ENCODE measurements around the gene IFNG-AS1.

The IFNG-AS1 gene

DNA sequence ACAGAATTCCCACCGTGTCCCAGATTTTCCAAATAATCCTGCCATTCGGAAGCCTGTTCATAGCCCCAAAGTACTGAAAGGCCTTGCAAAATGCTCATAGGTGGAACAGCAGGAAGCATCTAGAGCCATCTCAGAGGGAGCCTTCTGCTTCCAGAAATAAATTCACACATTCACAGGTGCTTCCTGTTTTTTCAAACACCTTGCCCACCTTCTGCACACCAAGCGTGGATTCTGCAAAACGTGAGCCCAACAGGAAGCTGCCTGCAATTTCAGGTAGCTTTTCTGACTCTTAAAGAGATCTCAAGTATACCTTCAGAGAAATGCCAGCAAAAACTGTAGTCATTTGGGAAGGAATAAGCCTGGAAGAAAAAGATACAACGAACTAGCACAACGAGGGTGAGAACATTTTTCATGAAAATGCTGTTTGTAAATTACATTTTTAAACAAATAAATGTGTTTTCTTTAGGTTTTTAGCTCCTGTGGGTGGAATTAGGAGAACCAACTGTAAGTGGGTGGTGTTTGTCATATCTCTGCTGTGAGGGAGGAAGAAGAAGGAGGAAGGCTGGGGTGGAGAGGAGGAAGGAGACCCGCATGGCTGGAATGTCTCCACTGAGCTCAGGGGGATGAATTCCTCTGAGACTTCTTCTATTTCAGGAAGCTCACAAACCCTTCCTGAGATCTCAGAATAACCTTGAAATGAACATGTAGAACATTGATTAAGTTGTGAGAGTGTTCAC lies at the start of gene IFNG-AS1:
IFNG-AS1 (plus strand) TSS at position 264 of the 737 bp plus-strand sequence.
- DNase-seq = no peak

DNA sequence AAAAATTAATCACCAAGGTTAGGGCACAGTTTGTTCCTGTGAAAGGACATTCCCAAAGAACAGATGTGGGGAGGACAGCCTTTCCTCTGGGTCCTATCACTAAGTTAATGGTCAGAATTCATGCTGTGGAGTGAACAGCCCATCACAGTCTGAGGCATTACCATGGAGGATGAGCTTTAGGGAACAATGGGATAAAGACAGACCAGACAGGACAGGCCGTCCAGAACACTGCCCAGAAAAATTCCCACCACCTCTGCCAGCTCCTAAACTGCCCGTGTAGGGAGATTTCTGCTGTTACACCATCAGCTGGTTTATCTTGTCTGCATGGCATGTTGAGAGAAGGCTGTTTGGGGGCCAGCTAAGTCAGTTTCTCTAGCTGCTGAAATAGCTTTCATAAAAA lies 49.6 kb upstream of the IFNG-AS1 start:
- no peak for DNase-seq

DNA sequence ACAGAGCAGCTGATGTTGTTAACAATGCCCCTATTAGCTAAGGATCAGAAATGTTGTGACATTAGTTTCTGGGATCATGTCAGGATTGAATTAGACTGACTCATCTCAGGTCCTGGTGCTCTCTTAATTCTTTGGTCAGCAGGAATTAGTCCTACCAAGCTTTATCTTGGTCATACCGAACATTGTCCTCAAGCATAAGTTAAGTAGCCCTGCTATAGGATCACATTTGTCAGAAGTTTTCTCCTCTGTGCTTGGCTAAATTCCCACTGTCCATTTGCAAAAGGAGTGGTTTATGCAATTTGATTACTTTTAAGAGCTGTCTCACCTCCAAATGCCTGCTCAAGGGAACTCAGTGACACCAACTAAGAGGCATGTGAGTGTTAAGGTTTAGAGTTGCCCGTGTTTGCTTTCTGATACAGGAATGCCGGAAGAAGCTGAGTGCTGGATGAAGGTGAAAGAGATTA lies 48.4 kb upstream of the IFNG-AS1 start:
- DNase-seq = no peak

DNA sequence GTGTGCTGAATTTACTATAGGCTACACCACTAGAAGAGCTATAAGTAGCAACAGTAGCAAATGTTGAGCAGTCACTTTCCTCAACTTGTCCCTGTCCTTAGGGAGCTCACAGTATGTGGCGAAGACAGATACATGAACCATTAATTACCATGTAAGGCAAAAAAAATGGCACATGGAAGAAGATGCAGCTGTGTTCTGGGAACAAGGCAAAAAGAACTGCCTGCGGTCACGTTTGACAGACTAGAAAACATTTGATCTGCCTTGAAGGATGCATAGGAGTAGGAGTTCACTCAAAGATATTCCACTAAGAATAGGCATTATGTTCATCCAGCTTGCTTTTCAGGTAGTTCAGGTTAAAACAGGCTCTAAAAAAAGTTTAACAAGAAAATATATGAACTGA lies 46.5 kb upstream of the IFNG-AS1 start:
- DNase-seq = no peak

DNA sequence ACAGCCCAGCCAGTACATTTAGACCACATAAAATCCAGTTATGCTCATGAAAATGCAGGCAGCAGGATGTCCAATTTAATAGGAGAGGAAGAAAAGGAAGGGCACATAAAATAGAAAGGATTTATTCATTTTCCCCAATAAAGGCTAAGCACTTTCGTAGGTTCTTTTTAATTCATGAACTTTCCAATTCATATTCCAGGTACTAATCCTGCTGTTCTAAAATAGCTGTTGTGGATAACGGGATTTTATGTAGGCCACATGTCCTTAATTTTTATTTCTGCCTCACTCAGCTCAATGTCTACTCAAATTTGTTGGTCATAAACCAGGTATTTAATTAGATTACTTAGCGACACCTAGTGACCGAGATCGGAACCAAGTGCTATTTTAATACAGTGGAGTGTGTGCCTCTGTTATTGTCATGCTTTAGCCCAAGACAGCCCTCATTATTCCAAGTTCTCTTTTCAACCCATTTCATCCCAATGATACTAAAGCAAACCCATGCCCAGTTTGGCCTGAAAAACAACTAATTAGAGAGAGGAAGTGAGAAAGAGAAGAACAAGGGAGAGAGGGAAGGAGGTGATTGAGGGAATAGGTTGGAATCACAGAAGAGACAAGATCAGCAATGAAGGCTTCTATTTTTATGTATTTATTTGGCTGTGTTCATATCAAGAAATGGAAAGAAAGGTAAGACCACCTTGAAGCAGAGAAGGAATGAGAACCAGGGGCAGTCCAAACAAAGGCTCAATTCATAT lies 45.9 kb upstream of the IFNG-AS1 start:
- peak; percentile 81 for DNase-seq

DNA sequence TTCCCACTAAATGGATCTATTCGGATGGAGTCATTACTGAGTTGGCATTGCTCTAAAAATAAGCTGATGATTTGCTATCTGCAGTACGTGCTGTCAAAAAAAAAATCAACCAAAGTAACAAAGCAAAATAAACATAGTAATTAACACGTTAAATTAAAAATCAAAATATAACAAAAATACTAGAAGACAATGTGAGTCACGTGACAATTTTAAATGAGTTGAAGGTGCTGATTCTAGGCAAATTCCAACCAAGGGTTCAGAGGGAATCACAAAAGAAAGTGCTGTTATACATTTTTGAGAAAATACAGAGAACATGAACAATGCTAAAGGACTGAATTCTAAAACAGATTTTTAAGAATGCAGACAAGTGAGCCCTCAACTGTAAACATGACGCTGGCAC lies 45.2 kb upstream of the IFNG-AS1 start:
- DNase-seq = no peak

DNA sequence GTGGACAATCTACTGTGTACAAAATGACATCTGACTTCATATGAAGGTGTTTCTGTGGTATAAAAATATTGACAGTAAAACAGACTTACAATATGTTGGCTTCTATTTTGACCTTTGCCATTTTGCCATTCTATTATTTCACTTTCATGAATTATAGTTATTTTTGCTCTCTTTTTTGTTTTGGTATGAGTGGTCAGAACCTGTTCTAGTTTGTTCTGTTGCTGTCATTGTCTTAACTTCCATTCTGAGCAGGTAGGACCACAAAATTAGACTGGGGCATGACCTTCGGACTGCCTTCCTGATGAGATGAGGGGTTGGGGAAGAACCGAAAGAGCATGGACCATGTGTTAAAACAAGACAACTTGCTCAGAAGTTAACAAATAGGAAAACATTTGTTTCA lies 36.5 kb upstream of the IFNG-AS1 start:
- no peak for DNase-seq

DNA sequence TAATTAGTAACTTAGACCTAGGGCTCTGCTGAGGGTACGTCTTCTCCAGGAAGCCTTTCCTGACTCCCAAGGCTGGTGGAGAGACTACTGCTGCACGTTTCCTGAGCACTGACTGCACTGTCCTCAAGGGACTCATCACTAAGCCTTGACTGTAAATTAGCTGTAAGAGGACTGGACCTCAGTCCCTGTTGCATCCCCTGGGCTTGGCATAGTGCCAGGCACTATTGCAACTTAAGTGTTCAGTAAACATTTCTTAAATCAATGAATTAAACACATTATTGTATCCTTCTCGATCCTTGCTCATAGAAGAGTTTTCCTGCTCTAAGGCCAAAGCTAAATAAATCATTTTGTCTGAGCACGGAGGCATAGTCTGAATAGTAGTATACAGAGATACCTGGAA lies 31.9 kb upstream of the IFNG-AS1 start:
- DNase-seq = peak; percentile 47

DNA sequence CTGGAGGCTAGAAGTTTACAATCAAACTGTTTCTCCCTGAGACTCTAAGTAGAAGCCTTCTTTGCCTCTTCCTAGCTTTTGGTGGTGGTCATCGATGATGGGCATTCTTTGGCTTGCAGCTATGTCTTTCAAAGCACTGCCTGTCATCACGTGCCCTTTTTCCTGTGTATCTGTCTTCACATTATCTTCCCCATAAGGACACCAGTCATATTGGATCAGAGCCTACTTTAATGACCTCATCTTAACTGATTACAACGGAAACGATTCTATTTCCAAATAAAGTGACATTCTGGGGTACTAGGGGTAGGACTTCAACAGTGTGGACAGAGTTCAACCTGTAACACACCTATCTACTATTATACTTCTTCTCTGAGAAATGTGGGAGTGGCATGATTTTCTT lies 31.1 kb upstream of the IFNG-AS1 start:
- no peak for DNase-seq

DNA sequence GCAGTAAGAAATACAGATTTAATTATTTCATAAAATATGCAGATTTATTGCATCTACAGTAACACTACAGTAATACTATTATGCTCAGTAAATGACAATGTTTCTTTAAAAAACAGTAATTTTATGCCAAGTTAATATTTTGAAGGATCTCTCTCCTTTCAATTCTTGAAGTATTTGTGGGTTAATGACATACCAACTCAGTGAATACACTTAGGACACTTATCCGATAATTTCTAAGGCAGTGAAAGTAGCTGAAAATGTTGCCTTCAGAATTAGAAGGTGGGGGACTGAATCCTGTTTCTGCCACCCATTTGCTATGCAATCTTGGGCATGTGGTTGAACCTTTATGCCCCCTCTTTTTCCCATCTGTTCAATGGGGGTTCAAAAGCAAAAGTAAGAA lies 24.8 kb upstream of the IFNG-AS1 start:
- no peak for DNase-seq

DNA sequence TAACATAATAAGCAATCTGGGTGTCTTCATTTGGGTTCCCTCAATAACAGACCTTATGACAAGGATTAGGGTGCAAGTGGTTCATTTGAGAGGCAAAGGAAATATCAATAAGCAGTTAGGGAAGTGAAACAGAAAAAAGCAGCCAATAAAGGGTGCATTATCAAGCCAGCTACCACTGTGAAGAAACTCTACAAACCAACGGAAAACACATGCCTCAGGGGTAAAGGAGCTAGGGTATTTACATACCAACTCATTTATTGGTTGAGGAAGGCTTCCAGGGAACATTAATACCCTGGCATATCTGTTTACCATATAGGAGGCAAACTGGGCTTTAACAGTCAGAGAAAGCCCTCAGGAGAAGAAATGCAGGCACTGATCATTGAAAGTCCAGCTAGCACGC lies 22.7 kb upstream of the IFNG-AS1 start:
- DNase-seq = no peak

DNA sequence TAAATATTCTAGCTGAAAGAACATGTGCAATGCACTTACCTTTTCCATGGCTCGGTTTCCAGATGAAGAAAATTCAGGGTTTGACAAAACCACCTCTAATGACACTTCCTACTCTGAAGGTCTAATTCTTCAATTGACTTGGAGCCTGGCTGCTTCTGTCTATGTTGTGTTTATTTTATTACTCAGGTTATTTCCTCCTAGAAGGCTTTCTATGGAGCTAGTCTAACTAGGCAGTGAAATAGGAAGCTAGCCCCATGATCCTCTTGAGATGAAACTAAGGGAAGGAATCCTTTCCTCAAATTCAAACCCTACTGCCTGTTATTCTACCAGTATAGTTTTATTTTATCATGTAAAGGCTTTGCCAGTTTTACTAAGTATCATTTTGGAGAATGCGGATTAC lies 20.9 kb upstream of the IFNG-AS1 start:
- DNase-seq = peak; percentile 17

DNA sequence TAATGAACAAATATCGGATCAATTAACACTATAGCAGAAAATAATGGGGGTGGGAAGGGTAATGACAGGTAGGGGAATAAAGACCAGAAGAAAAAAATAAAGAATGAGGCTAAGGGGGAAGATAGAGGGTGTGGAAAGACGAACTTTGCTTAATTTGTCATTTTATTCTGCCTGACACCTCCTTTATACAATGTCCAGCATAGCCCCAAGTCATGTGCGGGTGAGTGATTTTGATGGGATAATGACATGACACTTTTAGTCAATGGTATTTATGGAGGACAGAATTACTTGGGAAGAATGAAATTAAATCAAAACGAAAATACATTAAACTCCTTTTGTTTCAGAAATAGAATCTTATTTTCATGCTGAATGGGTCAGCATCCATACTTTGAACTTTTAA lies 20.5 kb upstream of the IFNG-AS1 start:
- no peak for DNase-seq

DNA sequence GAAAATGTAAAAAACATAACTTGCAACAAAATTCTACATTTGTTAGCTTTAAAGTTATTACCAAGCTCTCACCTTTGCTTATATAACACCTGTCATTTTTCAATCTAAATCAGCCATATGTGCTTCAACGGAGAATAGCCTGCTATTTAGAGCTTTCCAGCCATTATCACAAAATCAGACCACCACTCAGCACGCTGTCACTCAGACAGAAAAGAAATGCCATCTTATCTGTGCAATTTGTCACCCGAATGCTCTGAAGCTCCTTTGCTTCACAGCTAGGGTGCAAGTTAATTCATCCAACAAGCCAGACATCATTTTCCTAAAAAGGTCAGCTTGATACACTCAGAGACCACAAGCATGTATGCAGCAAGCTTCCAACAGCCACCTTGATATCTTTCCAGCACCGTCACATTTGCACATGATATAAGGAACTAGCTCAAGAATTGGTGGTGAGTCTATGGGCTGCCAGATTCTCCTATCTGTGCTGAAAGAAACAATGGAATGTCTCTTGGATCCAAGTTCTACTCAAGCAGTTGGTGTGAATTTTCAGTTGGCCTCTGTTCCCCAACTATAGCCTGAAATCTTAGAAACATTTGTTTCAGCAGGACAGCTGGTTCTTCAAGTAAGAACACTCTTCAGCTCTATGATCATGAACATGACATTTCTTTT lies 20.0 kb upstream of the IFNG-AS1 start:
- no peak for DNase-seq

DNA sequence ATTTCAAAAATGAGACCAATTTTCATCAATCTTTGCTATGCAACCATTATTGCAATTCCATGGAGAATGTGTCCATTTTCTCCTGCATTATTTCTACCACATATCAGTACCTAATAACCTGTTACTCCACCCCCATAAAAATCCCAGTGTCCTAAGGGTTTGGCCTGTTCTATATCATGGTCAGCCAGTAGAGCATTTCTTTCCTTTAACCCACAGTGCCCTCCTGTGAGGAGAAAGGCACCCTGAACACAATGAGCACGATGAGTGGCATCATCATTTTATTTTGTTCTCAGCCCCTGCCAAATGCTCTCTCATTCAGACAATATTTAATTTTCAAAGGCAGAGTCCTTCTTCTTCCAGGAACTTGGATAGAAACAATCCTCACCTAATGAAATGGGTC lies 11.6 kb upstream of the IFNG-AS1 start:
- DNase-seq = no peak

DNA sequence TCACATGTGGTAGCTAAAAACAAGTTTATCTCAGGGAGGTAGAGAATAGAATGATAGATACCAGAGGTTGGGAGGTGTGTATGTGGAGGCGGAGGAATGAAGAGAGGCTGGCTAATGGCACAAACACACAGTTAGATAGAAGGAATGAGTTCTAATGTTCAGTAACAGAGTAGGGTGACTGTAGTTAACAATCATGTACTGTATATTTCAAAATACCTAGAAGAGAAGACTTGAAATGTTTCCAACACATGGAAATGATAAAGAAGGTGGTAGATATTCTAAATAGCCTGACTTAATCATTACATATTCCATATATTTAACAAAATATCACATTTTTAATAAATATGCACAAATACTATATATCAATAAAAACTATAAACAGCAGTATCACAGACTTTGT lies 8.9 kb upstream of the IFNG-AS1 start:
- DNase-seq = no peak

DNA sequence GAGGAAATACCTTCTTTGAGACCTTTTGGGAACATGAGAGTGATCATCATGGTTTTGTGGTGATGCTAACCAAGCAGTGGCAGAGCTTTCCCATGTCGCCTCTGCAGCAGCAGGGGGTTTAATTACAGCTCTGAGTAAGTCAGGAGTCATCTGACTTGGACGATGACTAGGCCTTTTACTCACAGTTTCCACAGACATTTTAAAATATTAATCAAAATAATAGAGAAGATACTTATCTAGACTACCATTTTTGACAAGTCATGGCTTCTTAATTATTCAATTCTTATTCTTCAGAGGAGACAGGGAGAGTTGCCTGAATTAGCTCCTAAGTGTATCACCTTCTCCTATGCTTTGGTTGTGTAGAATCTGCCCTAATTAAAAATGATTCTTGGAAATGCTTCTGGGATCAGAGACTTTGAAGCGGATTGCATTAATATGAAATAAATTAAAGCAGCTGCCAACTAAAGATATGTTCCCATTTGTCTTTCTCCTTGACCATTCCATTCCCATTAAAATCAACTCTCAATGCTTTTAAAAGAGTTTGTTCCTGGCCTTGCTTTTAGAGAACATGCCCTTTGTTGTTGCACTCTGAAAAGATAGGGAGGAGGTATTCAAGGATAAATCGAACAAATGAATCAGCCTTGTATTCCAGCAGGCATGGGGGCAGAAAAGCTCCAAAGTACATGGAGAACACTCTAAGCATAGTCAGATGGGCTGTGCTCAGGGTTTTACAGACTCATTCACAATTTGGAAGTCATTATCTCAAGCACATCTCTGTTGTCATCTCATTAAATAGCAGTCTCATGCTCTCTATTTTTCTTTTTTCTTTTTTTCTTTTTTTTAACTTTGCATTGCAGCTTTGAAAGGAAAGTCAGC lies 7.7 kb upstream of the IFNG-AS1 start:
- DNase-seq = no peak

DNA sequence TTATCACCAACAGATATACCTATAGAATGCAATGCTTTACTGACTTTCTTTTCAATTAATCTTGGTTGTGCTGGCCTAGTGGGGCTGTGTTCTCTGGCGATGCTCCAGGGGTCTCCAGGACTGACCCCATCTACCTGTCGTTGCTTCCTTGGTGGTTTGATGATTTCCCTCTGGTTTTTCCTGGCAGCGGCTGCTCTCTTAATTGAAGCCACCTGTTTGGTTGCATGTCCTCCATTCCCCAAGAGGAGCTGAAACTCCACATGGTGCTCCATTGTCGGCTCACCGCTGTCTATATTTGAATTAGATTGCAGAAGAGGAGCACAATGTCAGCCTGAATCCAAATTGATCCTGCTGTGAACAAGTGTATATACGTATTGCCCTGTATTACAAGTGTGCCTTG lies 7.1 kb upstream of the IFNG-AS1 start:
- DNase-seq = no peak

DNA sequence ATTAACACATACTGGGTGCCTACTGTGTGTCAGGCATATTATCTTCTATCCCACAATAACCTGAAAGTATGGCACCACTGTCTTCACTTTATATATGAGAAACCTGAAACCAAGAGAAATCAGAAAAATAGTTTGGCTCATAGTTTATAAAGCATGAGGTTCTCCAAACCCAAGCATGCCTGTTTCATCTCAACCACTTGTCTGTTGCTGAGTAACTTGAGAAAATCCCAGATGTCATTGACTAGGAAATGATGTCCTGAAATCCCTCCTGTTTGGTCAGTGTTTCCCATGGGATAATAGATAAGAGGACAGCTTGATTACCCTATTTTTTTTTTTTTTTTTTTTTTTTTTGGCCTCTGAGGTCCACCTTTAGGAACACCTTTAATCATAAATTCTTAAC lies 2.6 kb upstream of the IFNG-AS1 start:
- no peak for DNase-seq

DNA sequence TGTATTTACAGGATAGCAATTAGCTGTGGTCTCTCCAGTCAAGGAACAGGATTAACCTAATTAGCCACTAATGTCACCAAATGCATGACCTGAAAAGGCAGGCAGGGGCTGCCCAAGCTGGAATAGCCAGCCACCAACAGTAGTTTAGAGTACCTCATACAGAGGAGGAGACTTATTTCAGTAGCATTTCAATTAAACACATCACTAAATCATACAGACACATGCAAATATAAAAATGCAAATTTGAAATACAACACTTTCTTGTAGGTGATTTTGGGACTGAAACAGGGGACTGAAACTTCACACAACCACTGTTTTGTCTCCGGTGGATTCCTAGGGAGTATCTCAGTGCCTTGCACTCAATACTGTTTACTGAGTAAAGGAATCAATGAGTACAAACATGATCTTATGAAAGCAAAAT lies 636 bp upstream of the IFNG-AS1 start:
- DNase-seq = peak; percentile 6

DNA sequence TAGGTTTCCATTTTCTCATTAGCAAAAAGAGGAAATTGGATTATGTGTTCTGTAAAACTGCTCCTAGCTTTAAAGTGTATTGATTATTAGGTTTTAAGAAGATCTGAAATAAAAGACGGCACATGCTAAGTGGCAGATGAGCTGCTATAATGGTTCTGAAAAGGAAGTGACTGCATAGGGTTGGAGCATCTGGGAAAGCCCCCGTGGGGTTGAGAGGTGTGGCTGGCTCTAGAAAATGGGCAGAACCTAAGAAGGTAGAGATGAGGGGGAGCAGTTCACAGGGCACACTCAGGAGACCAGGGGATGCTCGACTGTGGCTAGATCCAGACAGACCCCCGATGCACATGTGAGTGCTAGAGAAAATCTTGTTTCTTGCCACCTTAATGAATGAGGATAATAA lies 1.9 kb downstream of the IFNG-AS1 start:
- peak; percentile 1 for DNase-seq

DNA sequence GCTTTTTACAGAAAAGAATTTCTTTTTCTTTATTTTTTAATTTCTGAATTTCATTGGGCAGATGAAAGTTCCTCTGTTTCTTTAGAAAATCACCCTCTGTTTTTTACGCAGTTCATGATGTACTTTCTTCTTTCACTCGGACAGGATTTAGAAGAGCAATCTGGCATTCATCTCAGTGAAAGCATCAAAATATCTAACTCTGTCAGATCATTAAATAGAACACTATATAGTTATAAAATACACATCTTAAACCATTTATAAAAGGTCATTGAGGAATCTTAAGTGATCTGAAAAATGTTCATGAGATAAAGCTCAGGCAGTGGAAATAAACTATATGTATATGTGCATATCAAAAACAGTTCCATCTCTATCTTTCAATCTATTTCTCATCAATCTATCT lies 3.9 kb downstream of the IFNG-AS1 start:
- DNase-seq = no peak

DNA sequence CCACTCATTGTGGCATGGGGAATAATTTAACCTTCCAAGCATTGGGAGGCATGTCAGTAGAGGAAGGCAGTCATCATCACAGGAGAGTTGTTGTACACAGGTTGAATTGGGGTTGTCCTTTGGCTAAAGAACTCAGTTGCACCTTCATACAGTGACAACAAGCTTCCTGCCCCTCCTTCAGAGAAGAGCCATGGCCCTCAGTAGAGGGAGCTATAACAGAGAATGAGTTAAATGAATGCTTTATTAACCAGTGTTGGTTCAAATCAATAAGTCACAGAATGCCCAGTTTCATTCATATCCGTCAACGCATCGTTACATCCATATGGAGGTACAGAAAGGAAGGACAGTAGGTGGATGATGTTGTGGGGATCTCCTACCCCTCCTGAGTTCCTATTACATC lies 4.8 kb downstream of the IFNG-AS1 start:
- peak; percentile 6 for DNase-seq

Data from NCI-H82 (cell line).